ENCODE measurements around the gene C2CD4A. TPM values are rescaled to one million over a fixed set of nuclear protein-coding genes. Genes with fewer than 3 reads are reported as not detected.
A peak's percentile ranks its signal among the peaks of the same experiment; 100 is the strongest.

Gene C2CD4A
- total RNA-seq, 1 experiment from 2014 or later: not detected

DNA sequence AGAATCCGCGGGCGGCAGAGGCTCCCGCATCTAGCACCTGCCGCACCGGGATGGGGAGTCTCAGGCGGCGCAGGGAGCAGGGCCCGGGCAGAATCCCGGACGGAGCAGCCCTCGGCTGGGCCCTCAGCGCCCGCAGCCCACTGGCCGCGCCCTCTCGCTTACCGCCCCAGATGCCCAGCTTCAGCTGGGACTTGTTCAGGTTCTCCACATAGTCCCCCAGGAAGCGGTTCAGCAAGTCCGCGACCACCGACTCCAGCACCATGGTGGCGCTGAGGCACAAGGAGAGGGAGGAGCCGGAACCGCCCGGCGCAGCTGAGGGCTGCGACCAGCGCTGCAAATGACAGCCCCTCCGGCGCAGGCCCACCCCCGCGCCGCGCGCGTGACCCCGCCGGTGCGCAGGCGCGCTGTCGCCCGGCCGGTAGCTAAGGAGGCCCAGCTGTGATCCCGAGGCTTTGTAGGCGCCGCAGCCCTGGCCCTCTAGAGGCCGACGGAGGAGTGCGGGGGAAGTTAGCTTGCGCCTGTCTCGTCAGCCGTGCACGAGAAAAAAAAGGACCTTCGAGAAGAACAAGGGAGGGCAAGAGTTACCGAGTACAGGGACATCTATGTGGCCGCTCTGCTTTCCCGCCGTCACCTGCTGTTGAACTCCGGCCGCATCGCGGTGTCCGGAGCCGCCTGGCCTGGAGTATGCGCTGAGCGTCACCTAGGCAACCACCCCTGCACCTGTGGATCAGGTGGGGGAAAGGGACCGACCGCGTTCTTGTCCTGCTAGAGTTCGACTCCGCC is 6.5 kb upstream of the C2CD4A start, which contains the start of gene VPS13C:
Gene VPS13C (minus strand): TSS at position 335 of the 783 bp plus-strand sequence. CDS start 73 bp downstream, at position 262.
- peak; percentile 91 for DNase-seq (ENCODE audit: low read depth)

DNA sequence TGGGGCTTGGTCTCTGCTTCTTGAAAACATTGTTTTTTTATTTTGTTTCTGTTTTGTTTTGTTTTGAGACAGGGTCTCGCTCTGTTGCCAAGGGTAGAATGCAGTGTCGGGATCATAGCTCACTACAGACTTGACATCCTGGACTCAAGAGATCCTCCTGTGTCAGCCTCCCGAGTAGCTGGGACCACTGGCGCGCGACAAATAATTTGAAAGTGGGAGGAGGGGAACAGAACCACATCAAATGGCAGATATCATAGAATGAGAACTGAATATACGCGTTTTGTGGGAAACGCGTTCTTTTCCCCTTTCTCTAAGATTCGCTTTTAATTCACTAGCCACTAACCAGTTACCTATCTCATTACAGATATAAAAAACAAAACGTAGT is 5.9 kb upstream of the C2CD4A start:
- no peak for DNase-seq (ENCODE audit: low read depth)

DNA sequence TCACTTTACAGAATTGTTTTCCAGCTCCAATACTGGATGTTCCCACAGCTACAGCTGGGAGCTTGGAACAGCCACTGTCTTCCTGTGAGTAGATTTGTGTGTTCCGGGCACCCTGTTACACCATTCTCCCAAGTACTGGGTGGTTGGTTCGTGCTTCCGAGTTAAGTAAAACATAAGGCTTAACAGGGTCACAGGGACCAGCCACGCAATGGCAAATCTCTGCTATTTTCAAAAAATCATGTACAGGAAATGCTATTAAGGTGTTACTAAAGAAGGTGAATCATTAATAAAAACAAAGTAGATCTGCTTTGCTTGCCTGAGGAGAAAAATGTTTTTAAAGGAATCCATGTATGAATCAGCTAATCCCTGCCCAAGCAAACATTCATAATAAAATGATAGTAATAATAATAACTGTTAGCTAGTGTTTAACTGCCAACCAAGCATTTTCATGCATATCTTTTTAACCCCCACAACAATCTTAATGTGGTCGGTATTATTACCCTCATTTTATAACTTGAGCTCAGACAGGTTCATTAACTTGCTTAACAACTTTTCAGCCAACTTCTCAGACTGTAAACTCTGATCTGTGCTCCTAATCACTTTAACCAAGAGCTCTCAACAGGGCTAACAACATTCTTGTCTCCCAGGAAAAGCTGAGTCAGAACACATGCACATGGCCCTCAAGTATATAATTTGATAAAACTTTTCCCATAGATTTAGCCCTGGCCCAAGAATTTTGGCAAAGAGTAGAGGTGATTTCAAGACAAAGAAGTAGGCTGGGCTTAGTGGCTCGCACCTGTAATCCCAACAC is 2.7 kb upstream of the C2CD4A start:
- DNase-seq (ENCODE audit: low read depth): peak; percentile 25

DNA sequence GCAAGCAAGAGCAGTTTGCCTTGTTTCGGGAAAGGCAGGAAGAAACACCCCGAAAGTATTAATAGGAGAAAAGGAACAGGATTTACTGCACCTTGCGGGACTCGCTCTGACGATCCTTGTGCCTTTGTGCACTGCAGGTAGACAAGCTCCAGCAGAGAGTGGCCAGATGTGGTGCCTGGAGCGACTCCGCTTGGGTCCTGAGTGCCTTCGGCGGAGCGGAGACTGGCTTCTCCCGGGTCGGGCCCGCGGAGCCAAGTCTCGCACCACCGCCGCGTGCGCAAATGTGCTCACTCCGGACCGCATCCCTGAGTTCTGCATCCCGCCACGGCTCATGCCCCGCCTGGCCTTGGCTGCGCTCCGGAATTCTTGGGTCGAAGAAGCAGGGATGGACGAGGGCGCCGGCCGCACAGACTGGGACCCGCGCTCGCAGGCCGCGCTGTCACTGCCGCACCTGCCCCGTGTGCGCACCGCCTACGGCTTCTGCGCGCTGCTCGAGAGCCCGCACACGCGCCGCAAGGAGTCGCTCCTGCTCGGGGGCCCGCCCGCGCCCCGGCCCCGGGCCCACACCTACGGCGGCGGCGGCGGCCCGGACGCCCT is 769 bp downstream of the C2CD4A start:
- no peak for DNase-seq (ENCODE audit: low read depth)

DNA sequence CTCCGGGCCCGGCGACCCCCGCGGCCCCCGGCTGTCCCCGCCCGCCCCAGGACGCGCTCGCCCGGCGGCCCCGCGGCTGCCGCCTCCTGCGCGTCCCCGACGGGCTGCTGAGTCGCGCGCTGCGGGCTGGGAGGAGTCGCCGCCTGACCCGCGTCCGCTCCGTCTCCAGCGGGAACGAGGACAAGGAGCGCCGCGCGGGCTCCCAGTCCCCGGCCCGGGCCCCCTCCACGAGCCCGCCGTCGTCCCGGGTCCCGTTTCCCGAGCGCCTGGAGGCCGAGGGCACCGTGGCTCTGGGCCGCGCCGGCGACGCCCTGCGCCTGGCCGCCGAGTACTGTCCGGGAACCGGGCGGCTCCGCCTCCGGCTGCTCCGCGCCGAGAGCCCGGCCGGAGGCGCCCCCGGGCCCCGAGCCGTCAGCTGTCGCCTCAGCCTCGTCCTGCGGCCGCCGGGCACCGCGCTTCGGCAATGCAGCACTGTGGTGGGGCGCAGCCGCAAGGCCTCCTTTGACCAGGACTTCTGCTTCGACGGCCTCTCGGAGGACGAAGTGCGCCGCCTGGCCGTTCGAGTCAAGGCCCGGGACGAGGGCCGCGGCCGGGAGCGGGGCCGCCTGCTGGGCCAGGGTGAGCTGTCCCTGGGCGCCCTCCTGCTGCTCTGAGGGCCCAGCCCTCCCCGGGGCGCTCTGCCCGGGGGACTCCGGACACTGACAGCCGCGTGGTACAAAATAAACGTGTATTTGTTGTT is 1.5 kb downstream of the C2CD4A start:
- DNase-seq (ENCODE audit: low read depth): peak; percentile 57

DNA sequence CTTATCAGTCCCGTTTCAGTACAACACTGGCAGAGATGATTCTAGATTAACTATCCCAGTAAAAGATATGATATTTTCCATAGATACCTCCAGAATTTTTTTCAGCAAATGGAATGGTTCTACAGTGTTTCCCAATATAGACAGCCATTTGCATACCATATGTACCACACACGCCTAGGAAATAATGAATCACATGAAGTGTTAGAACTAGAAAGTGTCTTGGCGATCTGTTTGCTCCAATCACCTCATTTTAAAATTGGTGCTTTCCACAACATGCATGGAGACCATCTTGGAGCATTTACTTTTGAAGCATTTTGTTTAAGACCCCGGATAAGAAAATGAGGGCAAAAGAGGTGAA is 2.0 kb downstream of the C2CD4A start:
- DNase-seq (ENCODE audit: low read depth): peak; percentile 16

DNA sequence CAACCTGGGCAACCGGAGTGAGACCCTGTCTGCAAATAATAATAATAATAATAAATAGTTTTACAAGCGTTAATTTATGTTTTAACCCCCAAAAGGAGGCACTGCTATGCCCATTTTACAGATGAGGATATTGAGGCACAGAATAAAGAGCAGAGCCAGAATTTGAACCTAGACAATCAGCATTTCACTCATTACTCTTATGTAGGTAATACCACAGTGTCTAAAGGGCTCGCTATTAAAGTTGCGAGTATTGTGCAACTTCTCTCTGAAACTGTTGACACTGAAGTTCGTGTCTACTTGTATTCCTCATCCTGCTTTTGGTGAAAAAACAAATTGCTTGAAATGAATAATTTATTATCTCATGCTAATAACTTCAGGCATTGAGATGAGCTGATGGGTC is 2.8 kb downstream of the C2CD4A start:
- no peak for DNase-seq (ENCODE audit: low read depth)

DNA sequence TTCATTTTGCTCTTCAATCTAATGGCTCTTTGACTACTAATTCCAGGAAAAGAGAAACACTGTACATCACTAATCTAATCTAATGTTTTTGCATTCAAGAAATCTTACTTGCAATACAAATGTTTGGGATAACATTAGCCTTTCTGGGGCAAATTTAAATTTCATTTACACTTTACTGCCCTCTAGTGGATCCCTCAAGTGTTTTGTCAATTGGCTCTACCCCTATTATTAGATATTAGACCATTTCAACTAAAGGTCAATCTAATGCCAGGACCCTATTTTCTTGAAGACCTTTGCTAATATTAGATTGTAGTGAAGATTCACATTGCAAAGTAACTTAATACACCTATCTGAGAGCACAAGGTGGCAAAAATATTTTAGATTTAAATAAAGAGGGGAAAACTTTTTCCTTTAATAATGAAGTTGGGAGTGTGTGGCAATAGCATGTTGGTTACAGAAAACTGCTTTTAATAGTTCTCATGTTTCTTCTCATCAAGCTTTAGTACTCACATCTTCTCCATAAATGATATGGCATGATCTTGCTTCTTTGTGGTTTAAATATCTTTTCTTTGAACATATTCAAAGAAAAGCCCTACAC is 5.0 kb downstream of the C2CD4A start:
- DNase-seq (ENCODE audit: low read depth): peak; percentile 44

DNA sequence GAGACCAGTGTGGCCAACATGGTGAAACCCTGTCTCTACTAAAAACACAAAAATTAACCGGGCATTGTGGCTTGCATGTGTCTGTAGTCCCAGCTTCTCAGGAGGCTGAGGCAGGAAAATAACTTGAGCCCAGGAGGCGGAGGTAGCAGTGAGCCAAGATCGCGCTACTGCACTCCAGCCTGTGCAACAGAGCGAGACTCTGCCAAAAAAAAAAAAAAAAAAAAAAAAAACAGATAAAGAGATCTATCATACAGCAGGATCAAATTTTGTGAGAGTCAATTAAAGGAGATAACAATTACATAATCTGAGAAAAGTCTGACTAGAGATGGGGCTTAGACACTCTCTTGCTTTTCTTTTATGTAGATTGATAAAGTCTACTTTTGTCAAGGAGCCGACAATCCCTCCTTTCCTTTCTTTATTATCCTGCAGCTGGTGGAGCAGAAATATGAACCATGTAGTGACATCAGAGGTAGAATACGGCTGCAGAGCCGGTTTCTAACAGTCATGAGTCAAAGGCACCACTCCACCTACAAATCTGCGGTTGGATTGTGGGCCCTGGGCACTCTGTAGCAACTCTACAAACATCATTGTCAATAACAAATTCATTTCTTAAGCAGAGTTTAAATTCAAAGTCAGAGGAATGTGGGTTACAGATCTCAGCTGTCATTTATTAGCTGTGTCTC is 9.0 kb downstream of the C2CD4A start:
- DNase-seq (ENCODE audit: low read depth): peak; percentile 70

DNA sequence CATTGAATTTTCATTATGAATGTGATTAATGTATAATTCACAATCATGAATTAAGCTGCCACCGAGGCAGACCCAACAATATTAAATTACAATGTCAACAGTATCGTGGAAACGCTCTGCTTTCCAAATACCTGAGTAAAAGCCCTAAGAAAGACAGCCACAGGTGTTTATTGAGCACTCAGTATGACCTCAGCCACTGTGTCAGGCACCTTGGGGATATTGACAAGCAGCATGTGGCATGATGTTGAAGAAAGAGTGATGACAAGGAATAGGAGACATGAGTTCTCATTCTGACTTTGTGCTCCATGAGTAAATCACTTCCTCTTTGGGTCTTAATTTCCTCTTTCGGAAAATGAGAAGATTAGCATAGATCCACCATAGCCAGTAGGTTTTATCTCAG is 12.8 kb downstream of the C2CD4A start:
- no peak for DNase-seq (ENCODE audit: low read depth)

DNA sequence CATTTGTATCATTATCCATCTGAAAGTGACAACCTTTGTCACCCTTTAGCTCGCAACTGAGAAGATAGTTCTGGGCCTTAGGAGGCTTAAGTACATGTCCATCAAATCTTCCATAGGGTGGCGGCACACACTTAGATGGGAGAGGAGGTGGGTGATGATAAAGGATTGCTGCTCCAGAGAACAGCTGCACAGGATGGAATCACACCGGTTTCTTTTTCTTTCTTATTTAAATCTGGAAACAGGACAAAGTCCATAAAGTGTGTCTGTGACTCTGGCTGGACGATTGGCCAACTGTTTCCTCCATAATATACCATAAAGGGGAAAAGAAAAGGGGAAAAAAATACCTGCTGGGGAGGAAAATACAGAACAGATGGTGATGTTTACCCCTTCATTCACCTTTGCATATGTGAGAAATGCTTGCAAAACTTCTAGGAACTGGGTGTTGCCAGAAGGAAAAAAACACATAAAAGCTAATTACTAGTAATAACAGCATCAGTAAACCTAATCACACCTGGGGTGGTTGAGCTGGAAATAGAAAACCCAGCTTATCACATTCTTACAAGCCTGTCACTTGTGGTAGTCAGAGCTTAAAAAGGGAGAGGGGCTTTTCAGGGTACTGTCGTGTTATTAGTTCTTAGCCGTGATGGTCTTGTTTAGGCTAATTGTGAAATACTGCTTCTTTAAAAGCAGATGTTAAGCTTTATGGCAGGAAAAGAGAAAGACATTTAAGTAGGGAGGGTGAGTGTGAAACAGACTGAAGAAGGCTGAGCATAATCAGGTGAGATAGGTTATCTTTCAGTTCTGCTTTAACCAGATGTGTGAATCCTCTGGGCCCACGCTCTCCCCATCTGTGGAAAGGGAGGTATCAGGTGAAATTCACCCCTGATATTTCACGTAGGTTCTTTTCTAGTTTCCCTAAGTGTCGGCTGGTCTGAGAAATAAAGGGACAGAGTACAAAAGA is 16.7 kb downstream of the C2CD4A start:
- DNase-seq (ENCODE audit: low read depth): no peak

DNA sequence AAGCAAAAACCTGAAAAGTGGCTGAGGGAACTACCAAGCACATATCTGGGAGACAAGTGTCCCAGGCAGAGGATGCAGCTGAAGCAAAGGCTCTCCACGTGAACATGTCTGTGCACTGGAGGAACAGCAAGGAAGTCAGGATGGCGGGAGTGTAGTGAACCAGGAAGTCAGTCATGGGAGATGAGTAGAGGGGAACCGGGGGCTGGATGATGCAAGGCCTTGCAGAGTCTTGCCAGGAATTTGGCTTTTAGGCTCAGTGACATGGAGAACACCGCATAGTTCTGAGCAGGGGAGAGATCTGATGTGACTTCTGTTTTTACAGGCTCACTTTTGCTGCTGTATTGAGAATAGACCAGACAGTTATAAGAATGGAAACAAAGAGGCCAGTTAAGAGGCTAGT is 19.0 kb downstream of the C2CD4A start:
- no peak for DNase-seq (ENCODE audit: low read depth)

DNA sequence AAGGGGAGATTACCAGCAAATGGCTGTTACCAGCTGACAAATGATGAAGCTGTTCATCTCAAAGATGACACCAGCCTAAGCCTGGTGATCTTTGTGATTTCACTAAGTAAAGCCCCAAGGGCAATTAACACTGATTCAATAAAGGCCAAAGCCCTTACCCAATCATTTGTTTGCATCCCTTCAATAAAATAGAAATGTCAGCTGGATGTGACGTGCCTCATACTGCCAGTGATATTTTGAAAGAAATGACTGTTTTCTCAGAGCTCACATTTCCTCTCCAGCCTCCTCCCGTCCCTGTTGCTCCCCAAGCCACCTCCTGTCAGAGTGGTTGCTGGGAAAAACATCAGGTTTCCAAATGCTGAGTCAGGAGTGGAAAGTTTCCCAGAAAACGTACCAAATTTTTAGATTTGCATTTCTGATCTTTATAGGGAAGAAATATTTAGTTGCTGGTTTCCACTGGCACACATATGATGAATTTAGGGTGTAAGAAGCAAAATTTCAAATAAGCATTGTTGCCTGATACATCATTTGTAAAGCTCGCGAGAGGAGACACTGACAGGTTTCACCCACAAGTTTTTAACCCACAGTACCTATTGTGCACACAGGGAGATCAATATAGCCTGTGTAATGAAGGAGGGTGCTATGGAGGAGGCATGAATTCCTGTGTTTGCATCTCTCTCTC is 21.0 kb downstream of the C2CD4A start:
- no peak for DNase-seq (ENCODE audit: low read depth)

DNA sequence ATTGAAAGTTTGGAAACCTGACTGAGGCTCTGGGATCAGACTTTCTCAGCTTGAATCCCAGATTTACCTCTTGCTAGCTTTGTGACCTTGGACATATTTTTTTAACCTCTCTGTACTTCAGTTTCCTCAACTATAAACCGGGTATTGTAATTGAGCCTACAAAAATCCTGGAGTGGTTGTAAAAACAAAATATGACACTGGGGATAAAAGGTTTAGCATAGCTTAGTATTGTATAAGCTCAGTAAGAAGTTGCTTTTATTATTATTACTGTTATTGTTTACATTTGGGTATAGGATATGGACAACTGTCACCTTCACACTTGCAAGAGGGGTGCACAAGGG is 21.5 kb downstream of the C2CD4A start:
- no peak for DNase-seq (ENCODE audit: low read depth)

DNA sequence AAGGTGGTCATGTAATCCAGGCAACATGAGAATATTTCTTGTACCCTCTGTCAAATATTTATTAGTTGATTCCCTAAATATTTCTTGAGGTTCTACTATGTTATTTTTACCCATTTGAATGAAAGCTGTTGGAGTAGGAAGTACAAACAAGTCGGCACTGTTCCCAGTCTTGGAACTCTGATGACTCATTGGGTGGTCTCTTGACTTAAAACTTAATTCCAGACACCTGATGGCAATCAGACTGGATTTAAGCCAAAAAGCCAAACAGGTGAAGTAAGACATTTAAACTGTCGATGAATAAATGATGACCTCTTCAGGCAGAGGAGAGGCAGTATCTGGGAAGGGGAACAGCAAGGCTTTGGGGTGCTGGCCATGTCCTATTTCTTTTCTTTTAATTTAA is 22.8 kb downstream of the C2CD4A start:
- DNase-seq (ENCODE audit: low read depth): no peak

DNA sequence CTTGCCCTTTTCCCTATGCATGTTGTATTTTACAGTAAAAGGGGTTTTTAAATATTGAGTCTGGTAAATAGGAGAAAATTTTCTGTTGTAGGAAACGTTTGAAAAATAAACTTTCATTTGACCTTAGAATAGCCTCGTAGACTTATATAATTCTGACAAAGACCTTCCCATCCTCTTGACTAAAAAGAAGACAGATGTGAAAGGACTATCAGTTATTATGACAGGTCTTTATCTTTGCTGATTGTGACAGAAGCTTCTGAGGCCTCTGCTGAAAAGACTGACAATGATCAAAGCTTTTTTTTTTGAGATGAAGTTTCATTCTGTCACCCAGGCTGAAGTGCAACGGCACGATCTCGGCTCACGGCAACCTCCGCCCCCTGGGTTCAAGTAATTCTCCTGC is 24.2 kb downstream of the C2CD4A start:
- no peak for DNase-seq (ENCODE audit: low read depth)

DNA sequence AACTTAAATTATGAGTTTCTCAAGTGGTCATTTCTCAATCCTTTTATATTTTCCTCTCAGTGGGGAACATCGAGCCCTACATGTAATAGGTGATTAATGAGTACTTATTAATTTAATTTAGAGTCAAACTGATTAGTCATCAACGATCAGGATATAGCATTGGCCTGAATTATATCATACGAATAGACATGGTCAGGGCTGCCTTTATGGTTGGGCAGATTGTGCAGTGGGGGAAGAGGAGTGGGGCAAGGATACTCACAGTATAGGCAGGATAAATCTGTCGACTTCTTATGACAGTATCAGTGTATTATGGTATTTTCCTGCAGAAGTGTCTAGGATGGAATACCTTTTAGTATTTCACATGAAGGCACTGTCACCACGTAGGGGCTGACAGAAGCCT is 27.0 kb downstream of the C2CD4A start:
- no peak for DNase-seq (ENCODE audit: low read depth)

DNA sequence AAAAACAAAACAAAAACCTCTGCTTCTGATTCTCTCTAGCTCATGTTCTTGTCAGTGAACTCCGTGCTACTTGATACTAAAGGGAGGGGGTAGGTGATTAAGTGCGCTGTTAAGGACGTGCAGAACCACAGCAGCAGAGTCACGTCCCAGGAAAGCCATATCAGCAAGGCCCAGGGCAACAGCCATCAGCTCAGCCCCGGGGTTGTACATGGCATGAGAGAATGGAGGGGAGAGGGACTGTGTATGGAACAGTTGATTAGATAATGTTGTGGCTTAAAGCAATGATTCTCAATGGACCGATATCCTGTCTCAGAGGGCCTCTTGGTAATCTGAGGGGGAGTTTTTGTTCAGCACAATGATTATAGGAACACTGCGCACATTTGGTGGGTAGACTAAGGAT is 27.6 kb downstream of the C2CD4A start:
- no peak for DNase-seq (ENCODE audit: low read depth)

DNA sequence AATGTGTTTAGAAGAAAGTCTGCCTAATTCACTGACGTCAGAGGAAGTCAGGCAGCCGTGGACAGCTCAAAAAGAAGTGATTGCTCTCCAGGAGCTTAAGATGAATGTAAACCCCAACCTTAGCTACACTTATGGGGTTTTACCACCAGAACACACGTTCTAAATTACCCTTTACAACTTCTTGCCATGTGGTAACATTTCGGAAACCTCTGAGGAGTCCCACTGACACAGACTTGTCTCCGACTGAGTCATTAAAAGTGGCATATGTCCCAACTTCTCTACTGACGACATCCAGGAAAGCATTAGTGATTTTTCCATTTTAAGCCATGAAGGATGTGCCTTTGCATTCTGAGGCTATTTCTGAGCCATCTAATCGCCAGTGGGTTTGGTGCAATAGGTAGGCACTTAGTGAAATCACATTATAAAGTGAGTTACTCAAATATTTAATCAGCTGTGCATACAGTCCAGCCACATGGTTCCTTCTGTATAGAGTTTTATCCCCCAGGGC is 32.4 kb downstream of the C2CD4A start:
- DNase-seq (ENCODE audit: low read depth): peak; percentile 41
